GM19043 (cell line): ENCODE data around the gene APBA2.
"Not testable (repeated sequence)": the region's sequence is repeated elsewhere in the genome, so short reads cannot be mapped to it uniquely, and the experiment has no call there.

Source experiments
- ATAC-seq: cut with Tn5 transposase; IDR thresholded peaks from one replicate; pipeline ENCODE4 v1.9.1; 2021; ENCODE audit warnings: low read depth; ENCODE audit not compliant: unreplicated experiment

APBA2 gene

GRCh38 chr15:28994831-28995596 lies 109.2 kb downstream of the APBA2 start:
- ATAC-seq = no peak

GRCh38 chr15:28995705-28996104 lies 109.9 kb downstream of the APBA2 start:
- no peak for ATAC-seq

- no peak for ATAC-seq
Observed at GRCh38 chr15:28996289-28996688, 110.5 kb downstream of the APBA2 start.

- no peak for ATAC-seq
Observed at GRCh38 chr15:28996953-28997352, 111.2 kb downstream of the APBA2 start.

- ATAC-seq = no peak
Observed at GRCh38 chr15:28997791-28998190, 112.0 kb downstream of the APBA2 start.

GRCh38 chr15:28998511-28998910 lies 112.7 kb downstream of the APBA2 start:
- ATAC-seq = no peak

- no peak for ATAC-seq
Observed at GRCh38 chr15:29003191-29003839, 117.5 kb downstream of the APBA2 start.

- no peak for ATAC-seq
Observed at GRCh38 chr15:29003840-29004233, 118.1 kb downstream of the APBA2 start.

- ATAC-seq = no peak
Observed at GRCh38 chr15:29005931-29006330, 120.2 kb downstream of the APBA2 start.

GRCh38 chr15:29008846-29009245 lies 123.1 kb downstream of the APBA2 start:
- ATAC-seq = no peak

- ATAC-seq = no peak
Observed at GRCh38 chr15:29012097-29012496, 126.3 kb downstream of the APBA2 start.

GRCh38 chr15:29014493-29014892 lies 128.7 kb downstream of the APBA2 start:
- no peak for ATAC-seq

GRCh38 chr15:29016518-29016917 lies 130.7 kb downstream of the APBA2 start:
- no peak for ATAC-seq

- ATAC-seq = no peak
Observed at GRCh38 chr15:29018120-29018805, 132.5 kb downstream of the APBA2 start.

- ATAC-seq = no peak
Observed at GRCh38 chr15:29018995-29019976, 133.5 kb downstream of the APBA2 start.

GRCh38 chr15:29021857-29022256 lies 136.1 kb downstream of the APBA2 start:
- no peak for ATAC-seq

GRCh38 chr15:29024662-29025061 lies 138.9 kb downstream of the APBA2 start:
- ATAC-seq = no peak

GRCh38 chr15:29025411-29025810 lies 139.6 kb downstream of the APBA2 start:
- not testable (repeated sequence) for ATAC-seq

GRCh38 chr15:29028158-29028557 lies 142.4 kb downstream of the APBA2 start:
- ATAC-seq = not testable (repeated sequence)

GRCh38 chr15:29029651-29030195 lies 143.9 kb downstream of the APBA2 start:
- ATAC-seq = no peak
